Fibroblast of skin of right quadriceps (primary cell): ENCODE measurements around the gene RNU1-4.
"Not testable (repeated sequence)": the region's sequence is repeated elsewhere in the genome, so short reads cannot be mapped to it uniquely, and the experiment has no call there.

Source experiments
- DNase-seq: peaks from one replicate; pipeline ENCODE4 v3.0.0-alpha.2; 2013

RNU1-4 gene

DNA sequence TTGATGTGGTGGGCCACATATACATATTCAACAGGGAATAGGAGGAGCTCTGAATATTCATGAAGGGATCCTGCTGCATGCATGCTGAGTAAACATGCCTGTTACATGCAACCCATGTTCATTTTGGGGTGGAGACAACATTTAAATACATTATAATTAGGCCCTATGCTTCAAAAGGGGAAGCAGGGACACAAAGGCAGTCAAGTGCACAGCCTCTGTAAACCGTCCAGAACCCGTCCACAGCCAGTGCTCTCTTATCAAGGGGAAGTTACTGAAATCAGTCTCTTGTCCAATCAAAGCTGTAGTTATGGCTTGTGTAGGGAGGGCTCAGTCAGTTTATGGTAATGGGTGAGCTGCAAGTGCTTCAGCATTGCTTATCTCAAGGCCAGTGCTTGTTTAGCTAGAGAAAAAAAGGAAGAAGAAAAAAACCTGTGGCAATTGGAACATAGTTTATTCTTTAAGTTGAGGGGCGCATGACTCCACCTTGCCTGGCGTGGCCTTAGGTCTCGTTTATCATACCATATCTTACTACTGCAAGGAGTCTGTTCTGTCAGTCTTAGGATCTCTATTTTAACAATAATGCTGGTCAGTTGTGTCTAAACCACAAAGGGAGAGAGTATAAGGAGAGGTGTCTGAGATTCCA is 7.9 kb upstream of the RNU1-4 start:
- DNase-seq = not testable (repeated sequence)

DNA sequence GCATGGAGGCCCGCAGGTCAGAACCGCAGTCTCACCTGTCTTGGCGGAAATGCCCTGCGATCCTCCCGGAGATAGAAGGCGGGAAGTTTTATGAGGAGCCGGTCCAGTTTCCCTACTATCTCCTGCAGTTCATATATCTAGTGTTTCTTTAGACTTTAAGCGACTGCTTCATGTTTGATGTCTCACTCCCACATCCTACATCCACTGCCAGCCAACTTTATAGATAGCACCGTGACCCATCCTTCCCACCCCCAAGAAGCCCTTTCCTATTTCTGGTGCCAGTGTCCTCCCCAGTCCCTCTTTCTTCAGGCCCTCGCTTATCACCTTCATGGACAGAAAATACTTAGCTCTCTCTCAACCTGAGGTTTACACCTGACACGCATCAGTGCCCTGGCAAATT is 914 bp downstream of the RNU1-4 start:
- DNase-seq = not testable (repeated sequence)

DNA sequence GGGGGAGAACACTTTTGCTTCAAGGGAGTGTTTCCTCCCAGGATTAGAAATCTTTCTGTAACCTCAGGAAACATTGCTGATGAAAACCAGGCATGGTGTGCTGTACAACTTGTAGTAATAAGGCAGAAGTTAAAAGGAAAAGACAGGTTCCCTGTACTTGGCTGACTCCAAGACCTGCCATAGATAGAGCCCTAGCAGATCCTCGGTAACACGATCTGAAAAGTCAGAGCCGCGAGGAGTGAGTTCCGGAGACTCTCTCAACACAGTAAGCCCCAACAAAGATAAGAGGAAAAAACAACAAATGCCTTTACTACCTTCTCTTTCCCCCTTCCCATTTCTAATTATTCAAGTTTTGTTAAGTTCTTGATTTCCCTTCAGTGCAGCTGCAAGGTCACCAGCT is 7.3 kb downstream of the RNU1-4 start:
- DNase-seq = not testable (repeated sequence)

DNA sequence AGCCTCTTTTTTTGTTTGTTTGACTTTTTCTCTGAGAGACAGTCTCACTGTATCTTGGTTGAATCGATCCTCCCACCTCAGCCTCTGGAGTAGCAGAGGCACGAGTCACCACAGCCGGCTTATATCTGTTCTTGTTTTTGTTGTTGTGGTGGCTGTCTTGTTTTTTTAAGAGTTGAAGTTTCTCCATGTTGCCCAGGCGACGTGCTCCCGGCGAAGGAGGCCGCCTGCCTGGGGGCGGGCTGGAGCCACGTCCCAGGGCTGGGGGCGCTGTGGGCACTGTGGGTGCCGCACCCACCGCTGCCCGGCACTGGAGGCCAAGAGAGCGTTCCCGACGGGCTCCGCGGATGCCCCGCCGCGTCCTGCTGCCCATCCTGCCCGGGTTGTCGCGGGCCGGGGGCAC is 8.4 kb downstream of the RNU1-4 start:
- DNase-seq = not testable (repeated sequence)

DNA sequence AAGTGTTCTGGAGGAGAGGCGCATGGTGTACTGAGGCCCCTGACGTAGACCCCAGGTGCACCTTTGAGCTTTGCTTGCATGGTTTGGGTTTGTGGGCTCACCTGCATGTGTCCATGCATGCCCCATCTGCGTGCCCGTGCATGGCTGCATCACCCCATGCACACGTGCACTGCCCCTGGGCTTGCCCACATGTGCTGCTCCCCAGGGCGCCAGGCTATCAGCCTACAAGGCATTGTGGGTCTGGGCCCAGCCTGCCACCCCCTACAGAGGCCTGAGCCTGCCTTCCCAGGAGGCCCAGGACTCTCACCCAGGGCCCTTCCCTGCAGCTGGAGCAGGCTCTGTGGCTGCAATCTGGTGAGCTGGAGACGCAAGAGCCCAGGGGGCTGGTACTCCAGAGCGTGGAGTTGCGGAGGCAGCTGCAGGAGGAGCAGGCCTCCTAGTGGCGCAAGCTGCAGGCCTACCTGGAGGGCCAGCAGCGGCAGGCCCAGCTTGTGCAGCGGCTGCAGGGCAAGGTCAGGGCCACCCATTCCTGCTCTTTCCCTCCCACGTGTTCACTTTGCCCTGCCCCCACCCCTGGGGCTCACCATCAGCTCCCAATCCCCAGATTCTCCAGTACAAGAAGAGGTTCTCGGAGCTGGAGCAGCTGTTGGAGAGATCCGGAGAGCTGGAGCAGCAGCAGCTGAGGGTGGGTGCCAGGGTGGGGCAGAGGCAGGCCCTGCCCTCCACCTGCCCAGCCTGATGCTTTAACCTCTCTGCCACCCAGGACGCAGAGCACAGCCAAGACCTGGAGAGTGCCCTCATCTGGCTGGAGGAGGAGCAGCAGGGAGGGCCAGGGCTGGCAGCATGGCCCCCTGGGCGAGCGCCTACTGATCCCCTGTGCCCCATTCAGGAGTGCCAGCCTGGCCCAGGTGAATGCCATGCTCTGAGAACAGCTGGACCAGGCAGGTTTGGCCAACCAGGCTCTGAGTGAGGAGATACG is 9.9 kb downstream of the RNU1-4 start:
- not testable (repeated sequence) for DNase-seq

DNA sequence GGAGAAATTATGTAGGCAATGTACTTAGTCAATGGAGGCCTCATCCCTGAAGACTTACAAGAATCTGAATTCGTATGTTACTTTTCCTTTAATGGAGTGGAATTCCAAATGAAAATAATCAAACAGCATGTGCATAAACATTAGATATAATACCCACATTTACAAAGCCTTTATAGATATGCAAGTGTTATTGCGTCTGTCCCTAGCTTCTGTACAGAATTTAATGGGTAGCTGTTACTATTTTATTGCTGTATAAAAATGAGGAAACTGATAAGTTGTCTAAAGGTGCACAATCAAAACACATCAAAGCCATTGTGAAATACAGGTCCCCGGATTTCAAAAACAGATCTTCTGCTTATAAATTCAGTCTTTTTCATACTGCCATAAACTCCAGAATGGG is 12.5 kb downstream of the RNU1-4 start:
- DNase-seq = not testable (repeated sequence)

DNA sequence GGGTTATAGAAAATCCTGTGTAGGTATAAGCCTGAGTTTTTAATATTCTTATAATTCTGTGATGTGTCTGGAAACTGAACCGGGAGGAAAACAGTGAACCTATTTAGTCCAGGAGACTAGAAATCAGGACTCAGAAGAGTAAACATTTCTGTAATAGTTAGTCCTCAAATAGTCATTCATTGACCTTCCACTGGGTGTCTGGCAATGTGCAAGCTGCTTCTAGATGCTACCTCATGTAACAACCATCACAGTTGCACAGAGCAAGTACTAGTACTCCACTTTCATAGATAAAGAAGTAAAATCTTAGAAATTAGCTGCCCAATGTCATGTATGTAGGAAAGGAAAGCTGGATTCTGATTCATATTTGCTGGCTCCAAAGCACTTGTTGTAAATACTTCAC is 15.1 kb downstream of the RNU1-4 start:
- DNase-seq = not testable (repeated sequence)

DNA sequence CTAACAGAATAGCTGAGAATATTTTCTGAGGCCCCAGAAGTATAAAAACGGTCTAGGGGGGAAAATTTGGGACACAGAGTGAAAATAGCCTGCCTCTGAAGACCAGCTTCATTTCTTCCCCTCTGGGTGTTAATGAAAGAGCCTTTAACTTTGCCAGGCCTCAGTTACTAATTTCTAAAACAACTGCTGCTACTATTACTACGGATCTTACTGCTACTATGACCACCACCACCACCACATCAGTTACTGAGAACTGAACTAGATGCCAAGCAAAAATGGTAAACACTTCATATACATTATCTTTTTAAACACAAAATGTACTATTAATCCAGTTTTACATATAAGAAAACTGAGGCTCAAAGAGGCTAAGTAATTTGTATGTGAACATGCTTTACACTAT is 15.6 kb downstream of the RNU1-4 start:
- not testable (repeated sequence) for DNase-seq

DNA sequence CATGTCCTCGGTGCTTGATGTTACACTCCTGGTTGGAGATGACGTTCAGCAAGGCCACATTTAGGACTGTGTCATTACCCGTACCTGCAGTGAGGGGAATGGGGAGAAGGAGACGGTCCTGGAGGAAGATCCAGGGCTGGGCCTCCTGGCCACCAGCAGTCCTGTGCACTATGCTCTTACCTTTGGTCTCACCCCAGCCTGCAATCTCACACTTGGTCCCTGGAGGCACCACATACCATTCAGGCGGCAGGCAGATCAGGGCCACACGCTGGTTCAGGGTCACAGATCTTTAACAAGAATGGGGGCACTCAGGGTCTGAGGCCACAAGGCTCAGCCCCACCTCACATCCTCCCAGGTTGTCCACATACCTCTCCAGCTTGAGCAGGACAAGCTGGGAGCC is 17.3 kb downstream of the RNU1-4 start:
- DNase-seq = not testable (repeated sequence)

DNA sequence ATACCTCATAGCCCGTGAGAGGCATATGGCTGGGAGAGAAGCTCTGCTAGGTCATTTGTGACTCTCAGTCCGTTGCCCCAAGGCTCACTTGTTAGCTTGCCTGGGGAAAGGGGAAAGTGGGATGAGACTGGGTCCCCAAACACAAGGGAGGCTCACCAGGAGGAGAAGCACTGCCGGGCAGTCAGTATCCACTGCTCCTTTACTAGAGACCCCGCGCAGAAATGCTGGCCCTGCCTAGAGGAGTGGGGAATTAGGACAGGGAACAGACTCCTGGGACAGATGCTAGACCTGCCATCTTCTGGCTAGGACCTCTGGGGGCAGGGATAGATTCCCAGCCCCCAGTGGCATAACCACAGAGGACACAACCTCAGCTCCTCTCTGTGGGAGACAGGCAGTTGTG is 17.7 kb downstream of the RNU1-4 start:
- not testable (repeated sequence) for DNase-seq

DNA sequence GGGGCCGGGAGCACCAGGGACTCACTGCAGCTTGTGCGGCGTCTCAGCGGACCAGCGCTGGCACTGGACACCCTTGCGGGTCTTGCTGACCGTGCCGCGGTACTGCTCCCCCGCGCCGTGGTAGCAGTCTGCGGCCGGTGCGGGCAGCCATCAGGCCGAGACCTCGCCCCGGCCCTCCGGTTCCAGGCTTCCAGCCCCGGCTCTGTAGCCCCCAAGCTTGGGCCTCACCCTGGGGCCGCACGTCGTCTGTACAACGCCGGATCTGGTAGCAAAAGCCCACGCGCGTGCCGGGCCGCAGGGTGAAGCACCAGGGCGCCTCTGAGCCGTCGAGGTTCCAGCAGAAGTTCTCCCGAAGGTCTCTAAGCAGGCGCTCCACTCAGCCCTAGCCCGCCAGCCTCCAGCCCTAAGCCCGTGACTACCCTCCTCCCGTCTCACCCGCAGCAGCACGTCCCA is 18.8 kb downstream of the RNU1-4 start:
- DNase-seq = not testable (repeated sequence)

DNA sequence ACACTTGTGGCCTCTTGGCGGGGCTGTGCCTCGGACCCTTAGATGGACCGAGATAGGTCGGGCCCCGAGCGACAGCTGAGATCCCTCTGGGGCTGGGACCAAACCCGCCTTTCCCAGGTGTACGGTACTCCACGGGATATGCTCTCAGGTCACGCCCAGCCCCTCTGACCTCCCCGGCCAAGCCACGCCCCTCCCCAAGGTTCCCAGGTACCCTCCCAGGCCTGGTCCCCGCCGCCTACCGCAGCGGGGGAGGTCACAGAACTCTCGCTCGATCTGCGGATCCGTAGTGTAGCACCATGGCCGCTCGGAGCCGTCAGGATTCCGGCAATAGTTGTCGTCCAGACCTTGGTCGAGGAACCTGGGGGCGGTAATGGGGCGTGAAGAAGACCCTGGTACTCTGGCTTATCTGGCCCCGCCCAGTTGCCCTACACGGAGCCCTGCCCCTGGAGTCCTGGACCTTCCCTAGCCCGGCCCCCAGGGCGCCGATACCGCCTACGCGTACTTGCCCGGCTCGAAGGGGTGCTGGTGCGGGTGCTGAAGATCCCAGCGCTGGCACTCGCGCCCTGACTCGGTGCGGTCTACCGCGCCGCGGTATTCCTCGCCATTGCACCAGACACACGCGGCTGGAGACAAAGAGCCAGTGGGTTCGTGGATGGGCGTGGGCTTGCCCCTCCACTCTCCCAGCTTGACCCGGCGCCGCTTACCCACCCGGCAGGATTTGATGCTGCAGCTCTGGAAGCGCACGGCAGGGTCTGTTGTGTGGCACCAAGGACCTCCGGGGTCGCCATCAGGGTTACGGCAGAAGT is 19.5 kb downstream of the RNU1-4 start:
- not testable (repeated sequence) for DNase-seq

DNA sequence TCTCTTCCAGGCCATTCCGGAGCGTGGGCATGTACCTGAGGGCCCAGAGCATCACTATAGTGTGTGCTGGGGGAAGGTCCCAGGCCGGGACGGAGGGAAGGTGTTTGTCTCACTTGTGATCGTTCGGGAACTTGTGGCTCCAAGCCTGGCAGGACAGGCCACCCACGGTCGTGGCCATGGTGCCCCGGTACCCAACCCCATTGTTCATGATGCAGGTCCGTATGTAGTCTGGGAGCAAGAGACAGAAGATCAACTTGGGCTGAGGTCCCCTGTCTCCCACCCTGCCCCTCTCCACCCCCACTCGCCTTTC is 20.1 kb downstream of the RNU1-4 start:
- not testable (repeated sequence) for DNase-seq

DNA sequence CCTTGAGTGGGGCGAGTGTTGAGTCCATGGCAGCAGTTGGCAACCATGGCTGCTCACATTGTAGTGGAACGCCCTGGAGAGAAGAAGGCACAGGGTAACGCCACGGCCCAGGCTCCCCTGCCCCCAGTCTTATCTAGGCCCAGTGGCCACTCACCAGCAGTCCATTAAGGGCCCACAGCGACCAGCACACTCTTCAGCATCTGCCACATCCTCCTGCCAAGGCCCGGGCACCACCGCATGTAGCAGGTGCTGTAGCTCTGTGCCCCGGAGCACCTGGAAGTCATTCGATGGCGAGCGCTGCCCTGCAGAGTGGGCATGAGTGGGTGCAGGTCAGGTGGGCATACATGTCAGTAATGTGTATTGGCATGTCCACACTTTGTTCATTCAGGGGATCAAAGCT is 20.5 kb downstream of the RNU1-4 start:
- not testable (repeated sequence) for DNase-seq

DNA sequence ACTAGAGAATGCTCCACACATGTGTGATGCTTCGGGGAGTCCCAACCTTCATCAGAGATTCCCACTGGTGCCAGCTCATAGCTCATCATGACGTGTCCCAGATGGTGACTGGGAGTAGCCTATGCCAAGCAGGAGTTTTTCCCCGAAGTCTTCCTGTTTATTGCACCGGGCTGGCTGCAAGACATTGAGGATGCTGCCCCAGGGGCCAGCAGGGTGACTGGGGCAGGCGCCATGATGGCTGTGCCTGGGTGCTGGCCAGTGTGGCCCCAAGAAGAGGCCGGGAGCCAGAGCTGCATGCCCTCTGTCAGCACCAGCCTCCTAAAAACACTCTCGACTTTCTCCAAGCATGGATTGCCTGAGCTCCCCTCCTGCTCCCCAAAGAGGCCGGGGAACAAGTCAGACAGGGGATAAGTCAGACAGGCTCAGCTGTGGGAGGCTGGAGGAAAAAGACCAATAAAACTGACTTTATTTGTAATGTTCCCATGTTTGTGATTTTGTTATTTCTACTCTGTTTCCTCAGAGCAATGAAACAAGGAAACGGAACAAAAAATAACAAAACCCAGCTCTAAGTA is 24.0 kb downstream of the RNU1-4 start:
- DNase-seq = not testable (repeated sequence)

DNA sequence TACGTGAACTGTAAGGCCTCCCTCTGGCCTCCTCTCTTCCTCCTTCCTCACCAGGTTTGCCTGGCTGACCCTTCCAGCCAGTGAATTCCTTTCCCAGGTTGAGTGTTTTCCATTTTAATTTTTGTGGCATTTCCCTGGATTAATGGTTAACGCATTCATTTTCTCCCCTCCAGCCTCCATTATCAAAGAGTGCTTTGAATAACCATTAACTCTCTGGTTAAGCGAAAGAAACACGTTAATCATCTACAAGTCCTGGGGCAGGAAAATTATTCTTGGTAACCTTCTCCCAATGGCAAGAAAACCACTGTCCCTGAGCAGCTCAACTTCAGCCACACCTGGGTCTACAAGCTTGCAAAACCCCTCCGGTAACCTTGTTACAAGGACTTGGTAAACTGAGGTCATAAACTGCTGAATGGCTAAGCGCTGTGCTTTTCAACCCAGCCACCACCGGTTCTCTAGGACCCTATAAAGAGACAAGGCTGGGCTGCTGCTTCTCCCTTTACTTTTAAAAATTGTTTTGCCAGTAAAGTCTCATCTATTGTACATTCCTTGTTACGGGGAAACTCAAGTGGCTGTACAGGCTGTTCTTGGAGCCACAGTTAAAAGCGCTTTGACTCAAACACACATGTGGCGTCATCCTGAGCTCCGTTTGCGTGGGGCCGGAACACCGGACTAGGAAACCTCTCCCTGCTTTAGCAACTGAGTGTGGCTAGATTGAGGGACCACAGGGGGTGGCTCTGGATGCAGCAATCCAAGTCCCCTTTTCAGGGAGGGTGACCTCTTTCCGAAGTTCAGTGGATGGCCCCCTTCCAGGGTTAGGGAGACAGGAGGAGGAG is 24.7 kb downstream of the RNU1-4 start:
- DNase-seq = not testable (repeated sequence)

DNA sequence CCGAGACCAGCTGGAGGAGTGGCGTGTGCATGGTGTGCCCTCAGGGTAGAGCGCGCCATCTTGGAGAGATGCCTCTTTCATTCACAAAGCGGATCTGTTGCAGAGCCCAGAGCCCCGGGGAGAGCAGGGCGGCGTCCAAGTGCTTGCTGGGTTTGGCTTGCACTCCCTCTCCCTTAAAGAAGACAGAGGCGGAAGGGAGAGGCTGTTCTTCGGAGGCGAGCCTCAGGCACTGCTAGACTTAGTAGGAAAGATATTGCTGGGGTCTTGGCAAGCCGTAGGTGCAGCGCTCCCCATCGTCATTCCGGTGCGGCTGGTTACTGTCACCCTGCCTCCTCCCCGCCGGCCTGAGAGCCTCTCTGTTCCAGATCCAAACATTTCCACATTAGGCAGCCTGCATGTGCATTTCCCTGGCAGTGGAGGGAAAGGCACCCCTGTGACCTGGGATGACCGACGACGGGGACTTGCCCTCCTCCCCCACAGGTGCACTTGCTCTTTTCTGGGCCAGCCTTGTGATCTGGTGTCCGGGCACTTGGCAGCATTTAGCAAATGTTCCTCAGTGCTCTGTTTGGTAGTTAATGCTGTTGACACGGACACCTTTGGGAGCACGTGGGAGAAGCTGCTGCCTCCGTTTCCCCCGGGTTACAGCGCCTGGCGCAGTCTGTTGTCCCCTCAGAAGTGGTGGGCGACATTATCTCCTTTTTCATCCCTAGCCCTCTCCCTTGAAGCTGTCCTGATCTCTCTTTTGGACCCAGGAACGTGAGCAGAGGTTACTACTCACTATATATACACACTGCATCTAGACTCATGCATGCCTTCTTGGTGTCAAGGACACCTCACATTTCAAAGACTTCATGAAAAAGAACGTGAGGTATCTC is 25.7 kb downstream of the RNU1-4 start:
- DNase-seq = not testable (repeated sequence)

DNA sequence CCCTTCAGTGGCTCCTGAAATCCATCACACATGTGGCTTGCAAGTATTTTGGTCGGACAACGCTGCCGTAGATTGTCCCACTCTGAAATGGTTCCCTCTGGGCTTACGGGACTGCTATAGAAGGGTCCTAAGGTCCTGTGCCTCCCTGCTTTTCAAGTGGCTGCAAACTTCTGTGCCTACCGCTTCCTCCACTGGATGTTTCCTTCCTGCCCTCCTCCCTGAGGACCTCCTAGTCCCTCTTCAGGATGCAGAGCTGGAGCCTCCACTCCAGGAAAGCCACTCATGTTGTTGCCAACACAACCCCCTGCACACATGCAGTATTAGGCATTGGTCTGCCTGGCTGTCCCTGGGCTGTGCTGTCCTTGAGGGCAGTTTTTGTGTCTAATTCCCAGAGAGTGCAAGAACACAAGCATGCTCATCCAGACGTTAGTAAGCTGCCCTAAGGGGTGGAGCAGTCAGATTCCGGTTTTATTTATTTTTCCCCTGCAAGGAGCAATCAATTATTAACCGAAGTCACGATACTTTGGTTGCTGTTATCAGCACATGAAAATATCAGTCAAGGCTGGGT is 26.5 kb downstream of the RNU1-4 start:
- not testable (repeated sequence) for DNase-seq

DNA sequence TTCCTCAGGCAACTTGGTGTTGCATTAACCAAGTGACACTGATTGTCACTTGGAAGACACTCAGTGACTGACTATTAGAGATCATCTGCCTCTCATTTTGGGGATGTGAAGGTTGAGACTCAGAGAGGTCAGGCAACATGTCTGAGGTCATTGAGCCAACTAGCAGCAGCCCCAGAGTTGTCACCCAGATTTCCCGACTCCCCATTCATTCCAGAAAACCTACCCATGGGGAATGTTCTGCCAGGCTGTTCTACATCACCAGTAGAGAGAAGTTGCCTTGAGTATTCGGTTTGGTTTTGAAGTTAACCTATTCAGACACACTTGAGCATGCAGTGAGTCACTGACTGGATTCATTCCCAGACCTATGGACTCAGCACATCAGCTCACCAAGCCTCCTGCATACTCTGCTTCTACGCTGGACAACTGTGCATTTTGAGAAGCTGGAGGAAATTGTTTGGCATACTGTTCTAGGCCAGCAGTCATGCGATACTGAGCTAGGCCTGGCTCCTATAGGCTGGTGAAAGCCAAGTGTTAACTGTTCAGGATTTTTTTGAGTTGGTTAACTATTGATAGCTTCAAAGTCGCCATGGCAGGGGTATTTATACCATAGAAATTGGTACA is 29.9 kb downstream of the RNU1-4 start:
- peak; percentile 72 for DNase-seq

DNA sequence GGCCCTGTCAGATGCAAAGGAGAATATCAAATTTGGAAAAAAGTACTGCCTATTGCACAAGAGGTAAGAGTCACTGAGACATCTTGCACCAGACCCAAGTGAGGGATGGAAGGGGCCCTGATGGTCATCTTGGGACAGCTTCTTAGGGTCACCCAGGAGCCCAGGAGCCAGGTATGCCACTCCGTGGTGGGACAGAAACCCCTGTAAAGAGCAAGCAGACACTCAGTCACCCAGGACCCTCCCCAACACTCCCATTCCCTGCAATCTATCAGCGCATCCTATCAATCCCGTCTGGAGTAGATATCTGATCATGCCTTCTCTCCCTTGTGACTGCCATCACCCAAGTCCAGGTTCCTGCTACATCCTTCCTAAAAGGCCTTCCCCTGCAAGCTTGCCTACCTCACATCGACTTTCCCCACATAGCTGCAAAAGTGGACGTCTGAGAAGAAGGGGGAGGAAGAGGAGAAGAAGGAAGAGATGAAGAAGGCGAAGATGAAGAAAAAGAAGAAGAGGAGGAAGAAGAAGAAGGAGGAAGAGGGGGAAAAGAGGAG is 30.7 kb downstream of the RNU1-4 start:
- not testable (repeated sequence) for DNase-seq
